ENCODE data around the gene LPCAT3.

LPCAT3 gene

GRCh38 chr12:6950811-6951540, 67.3 kb downstream of the LPCAT3 start, which contains the start of gene PTPN6:
TSS of gene PTPN6 (plus strand) at chr12:6951356. CDS start at chr12:6951513, 157 bp downstream.
- DNase-seq, result no peak

GRCh38 chr12:6950401-6950801, 67.9 kb downstream of the LPCAT3 start:
- DNase-seq, result no peak

- DNase-seq, result no peak
Observed at GRCh38 chr12:6948873-6949594, 69.2 kb downstream of the LPCAT3 start.

GRCh38 chr12:6947615-6948014, 70.7 kb downstream of the LPCAT3 start:
- no peak for DNase-seq

- no peak for DNase-seq
Observed at GRCh38 chr12:6946920-6947374, 71.3 kb downstream of the LPCAT3 start.

GRCh38 chr12:6946033-6946919, 72.0 kb downstream of the LPCAT3 start:
- peak; percentile 39 for DNase-seq

GRCh38 chr12:6945613-6946012, 72.7 kb downstream of the LPCAT3 start:
- no peak for DNase-seq

- peak; percentile 96 for DNase-seq
Observed at GRCh38 chr12:6944381-6945186, 73.7 kb downstream of the LPCAT3 start.

- DNase-seq, result peak; percentile 95
Observed at GRCh38 chr12:6943722-6944380, 74.4 kb downstream of the LPCAT3 start, which contains the start of the genes C12orf57 and RNU7-1. TSS of gene C12orf57 (plus strand) at chr12:6944022. CDS start at chr12:6944122, 100 bp downstream. TSS of gene RNU7-1 (plus strand) at chr12:6943816.

- DNase-seq, result peak; percentile 95
Observed at GRCh38 chr12:6943389-6943721, 74.9 kb downstream of the LPCAT3 start.

GRCh38 chr12:6942331-6942665, 76.0 kb downstream of the LPCAT3 start:
- no peak for DNase-seq

- no peak for DNase-seq
Observed at GRCh38 chr12:6941782-6942181, 76.5 kb downstream of the LPCAT3 start.

GRCh38 chr12:6941267-6941666, 77.0 kb downstream of the LPCAT3 start:
- no peak for DNase-seq

- DNase-seq, result no peak
Observed at GRCh38 chr12:6939191-6939540, 79.1 kb downstream of the LPCAT3 start.

GRCh38 chr12:6938353-6939190, 79.7 kb downstream of the LPCAT3 start:
- peak; percentile 33 for DNase-seq

GRCh38 chr12:6937481-6938352, 80.6 kb downstream of the LPCAT3 start:
- peak; percentile 98 for DNase-seq

- DNase-seq, result peak; percentile 45
Observed at GRCh38 chr12:6936636-6937480, 81.4 kb downstream of the LPCAT3 start.

GRCh38 chr12:6936194-6936635, 82.1 kb downstream of the LPCAT3 start:
- no peak for DNase-seq
